RPMI7951 (cell line): Measurements from ENCODE around the gene SOS1. TPM values are rescaled to one million over a fixed set of nuclear protein-coding genes. Genes with fewer than 3 reads are reported as not detected.
A peak's percentile ranks its signal among the peaks of the same experiment; 100 is the strongest.
"Not testable (repeated sequence)": the region's sequence is repeated elsewhere in the genome, so short reads cannot be mapped to it uniquely, and the experiment has no call there.

Experiments used
- DNase-seq: peaks from one replicate; pipeline ENCODE4 v3.0.0-alpha.2; 2012; ENCODE audit warnings: low read depth
- total RNA-seq: library from RNA; depleted of rRNA; stranded (reverse); fragments of >200 nt; shearing (Covaris generic); gene quantifications from 2 replicates; pipeline ENCODE4 v1.2.3, GENCODE V29; 2014

The SOS1 gene
- total RNA-seq, 1 experiment from 2014 or later = 17.8 TPM

DNA sequence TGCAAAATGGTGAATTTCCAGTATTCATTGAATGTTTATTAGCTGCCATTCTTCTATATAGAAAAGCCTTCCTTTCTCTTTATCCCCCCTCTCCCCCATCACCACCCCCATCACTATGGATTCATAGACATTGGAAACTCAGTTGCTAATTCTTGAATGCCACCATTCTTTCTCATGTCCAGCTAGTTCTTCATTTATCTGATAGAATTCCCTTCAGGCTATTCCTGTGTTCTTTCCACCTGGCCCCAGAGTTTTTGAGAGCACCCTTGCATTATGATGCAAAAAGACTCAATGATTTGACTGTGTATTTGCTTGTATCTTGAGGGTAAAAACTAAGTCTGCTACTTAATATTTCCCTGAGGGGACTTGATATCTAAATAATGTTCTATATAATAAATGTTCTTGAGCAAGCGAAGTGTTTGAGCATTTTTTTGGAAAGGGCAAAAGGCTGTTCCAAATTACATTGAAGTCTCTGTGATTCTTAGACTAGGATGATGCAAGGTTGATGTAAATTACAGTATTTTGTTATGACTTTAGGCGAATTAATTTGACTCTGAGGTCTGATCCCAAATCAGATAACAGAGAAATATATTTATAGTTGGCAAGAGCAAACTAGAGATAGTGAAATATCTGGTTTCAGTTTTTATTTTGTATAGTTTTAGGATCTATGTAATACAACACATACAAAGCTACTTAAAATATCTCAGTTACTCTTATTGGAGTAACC lies 18.8 kb upstream of the SOS1 start:
- no peak for DNase-seq

DNA sequence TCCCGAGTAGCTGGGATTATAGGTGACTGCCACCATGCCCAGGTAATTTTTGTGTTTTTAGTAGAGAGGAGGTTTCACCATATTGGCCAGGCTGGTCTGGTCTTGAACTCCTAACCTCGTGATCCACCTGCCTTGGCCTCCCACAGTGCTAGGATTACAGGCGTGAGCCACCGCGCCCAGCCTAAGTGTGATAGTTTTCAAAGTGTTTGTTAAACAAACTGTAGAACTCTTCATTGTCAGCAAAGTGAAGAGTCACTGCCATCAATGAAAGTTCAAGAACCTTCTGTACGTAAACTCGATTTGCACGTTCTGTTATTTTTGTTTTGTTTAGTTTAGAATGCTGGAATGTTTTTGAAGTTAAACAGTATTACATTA lies 18.0 kb upstream of the SOS1 start:
- DNase-seq = no peak

DNA sequence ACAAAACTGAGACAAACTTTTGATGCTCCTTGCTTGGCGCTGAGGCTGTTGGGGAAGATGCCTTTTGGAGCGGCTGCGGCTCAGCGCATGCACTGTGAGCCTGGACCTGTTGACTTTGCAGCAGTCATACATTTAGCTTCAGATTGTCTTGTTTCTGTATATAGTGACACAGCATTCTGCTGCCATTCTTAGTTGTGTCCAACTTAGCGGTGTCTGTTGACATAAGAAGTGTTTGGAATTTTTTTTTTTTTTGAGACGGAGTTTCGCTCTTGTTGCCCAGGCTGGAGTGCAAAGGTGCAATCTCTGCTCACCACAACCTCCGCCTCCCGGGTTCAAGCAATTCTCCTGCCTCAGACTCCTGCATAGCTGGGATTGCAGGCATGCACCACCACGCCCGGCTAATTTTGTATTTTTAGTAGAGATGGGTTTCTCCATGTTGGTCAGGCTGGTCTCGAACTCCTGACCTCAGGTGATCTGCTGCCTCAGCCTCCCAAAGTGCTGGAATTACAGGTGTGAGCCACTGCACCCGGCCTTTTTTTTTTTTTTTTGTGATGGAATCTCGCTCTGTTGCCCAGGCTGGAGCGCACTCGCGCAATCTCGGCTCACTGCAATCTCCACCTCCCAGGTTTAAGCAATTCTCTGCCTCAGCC lies 17.5 kb upstream of the SOS1 start:
- DNase-seq = not testable (repeated sequence)

GRCh38 chr2:39136799-39137198 lies 15.9 kb upstream of the SOS1 start:
- DNase-seq = no peak

- no peak for DNase-seq
These were observed 14.9 kb upstream of the SOS1 start for GRCh38 chr2:39135690-39136259.

- DNase-seq = no peak
These were observed 12.5 kb upstream of the SOS1 start for GRCh38 chr2:39133215-39133851.

DNA sequence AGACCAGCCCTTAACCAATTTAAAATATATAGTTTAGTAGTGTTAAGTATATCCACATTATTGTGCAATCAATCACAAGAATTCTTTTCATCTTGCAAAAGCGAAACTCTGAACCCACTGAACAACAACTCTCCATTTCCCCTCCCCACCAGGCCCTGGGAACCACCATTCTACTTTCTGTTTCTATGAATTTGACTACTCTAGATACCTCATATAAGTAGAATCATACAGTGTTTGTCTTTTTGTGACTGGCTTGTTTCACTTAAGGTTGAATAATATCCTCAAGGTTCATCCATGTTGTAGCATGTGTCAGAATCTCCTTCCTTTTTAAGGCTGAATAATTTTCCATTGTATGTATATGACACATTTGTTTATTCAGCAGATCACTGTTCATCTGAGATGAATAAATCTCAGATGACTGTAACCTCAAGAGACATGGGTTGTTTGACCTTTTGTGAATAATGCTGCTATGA lies 8.1 kb upstream of the SOS1 start:
- no peak for DNase-seq

- DNase-seq = no peak
These were observed 7.1 kb upstream of the SOS1 start for GRCh38 chr2:39127973-39128372.

- DNase-seq = no peak
These were observed 3.9 kb upstream of the SOS1 start for GRCh38 chr2:39124746-39125057.

DNA sequence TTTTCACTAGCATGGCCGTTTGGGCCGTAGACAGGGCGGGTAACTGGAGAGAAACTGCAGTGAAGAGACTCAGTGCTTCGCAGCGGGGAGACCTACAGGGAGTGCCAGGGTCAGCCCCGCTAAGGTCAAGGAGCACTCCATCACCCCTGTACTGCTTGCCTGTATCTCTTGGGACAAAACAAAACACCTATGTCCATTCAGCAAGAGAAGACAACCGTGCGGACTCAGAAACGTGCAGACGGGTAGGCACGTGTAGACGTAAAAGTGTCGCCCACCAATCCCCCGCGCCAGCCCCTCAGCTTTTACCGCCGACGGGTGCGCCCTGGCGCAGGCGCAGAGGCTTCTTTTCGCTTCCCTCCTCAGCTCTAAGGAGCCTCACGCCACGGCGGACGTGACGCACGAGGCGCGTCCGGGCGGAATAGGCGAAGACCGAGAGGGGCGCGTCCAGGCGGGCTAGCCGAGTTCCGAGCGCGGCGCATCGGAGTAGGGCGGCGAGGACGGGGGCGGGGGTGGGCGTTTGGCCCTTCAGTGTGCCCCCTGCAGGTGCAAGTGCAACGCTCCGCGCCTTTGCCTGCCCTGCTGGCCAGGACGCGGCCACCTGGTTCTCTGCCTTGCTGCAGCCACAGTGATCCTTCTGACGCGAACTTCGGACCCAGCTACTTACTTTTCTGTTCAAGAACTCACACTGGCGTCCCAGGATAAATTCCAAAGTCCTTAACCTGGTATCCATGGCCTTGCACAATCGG lies 3.3 kb upstream of the SOS1 start:
- DNase-seq = peak; percentile 94

GRCh38 chr2:39123436-39123999 lies 2.7 kb upstream of the SOS1 start:
- DNase-seq = no peak

DNA sequence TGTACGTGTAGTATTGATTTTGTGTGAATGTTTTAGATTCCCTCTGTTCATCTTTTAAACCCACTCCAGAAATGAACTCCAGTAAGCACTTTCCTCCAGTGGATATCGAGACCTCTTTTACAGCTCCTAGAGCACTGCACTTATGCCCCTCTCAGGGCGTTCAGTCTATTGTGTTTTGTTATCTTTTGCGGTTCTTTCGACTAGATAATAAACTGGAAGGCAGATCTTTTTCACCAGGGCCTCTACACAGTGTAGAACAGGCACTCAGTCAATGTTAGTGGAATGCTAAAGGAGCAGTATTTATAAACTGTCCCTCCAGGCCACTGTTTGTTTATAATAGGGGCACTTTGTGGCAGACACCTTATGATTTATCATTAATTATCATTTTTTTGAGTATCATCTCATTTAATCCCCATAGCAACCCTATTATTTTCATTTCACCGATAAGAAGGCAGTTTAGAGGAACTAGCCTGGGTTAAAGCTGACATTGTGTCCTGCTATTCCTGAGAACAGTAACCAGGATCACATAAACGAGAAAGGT lies 742 bp upstream of the SOS1 start:
- peak; percentile 10 for DNase-seq

DNA sequence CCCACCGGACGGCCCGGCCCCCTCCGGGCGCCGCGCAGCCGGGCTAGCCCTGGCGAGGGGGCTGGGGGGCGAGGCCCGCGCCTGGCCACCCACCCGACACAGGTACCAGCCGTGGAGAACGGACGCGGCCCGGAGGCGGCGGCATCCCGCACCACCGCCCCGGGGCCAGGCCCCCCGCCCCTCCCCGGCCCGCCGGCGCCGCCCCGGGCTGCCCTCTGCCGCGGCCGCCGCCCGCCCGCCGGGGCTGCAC lies 405 bp downstream of the SOS1 start:
- no peak for DNase-seq

GRCh38 chr2:39119732-39120520 lies 925 bp downstream of the SOS1 start:
- peak; percentile 62 for DNase-seq

DNA sequence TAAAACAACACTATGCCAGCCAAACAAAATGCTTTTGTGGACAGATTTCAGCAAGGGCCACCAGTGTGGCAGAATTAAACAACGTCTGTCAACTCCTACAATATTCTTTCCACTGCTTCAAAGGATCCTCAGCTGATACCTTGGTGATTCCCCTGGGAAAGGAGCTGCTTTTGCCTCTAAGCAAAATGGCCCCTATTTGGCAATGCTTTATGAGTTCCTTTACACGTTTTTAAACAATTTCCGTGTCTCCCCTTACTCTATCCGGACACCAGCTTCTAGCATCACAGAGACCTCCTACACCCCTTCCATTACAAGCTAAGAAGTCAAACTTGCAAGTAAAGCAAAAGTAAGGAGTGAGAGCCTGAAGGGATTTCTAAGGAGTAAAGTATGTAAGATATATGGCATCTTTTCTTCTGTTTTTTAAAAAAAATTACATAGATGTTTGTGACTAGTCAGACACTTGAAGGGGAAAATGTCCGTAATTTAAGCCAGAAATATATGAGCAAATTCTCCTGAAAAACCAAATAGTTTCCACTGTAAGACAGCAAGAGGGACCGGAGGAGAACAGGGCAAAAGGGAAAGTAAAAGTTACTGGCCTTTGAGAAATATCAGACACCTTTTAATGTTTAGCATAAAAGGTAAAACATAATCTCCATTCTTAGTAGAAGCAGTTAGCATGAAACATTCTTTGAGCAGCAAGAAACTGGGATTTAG lies 1.9 kb downstream of the SOS1 start:
- no peak for DNase-seq

DNA sequence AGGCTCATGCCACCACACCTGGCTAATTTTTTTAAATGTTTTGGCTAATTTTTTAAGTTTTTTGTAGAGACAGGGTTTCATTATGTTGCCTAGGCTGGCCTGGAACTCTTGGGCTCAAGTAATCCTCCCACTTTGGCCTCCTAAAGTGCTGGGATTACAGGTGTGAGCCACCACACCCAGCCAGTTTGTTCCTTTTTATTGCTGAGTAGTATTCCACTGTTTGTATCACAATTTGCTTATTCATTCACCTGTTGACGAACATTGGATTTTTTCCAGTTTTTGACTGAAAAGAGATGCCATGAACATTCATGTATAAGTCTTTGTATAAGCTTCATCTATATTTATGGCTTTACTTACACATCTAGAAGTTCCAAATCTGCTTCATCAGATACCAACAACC lies 5.3 kb downstream of the SOS1 start:
- DNase-seq = no peak

- DNase-seq = no peak
These were observed 6.1 kb downstream of the SOS1 start for GRCh38 chr2:39114771-39115170.

GRCh38 chr2:39109537-39109936 lies 11.3 kb downstream of the SOS1 start:
- DNase-seq = no peak

DNA sequence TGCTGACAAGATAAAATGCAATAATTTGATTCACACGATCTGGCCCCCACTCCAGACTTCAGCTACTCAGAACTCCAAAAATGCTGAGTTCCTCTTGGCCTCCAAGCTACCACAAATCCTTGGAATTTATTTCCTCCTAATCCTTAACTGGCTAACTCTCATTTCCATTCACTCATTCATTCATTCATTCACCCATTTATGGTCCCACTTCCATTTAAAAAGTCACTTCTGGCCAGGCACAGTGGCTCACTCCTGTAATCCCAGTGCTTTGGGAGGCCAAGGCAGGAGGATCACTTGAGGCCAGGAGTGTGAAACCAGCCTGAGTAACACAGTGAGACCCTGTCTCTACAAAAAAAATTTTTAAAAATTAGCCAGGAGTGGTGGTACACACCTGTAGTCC lies 12.5 kb downstream of the SOS1 start:
- DNase-seq = no peak

- no peak for DNase-seq
These were observed 13.1 kb downstream of the SOS1 start for GRCh38 chr2:39107724-39108273.
